ENCODE results near the gene LRWD1.
A peak's percentile ranks its signal among the peaks of the same experiment; 100 is the strongest.

LRWD1 gene

DNA sequence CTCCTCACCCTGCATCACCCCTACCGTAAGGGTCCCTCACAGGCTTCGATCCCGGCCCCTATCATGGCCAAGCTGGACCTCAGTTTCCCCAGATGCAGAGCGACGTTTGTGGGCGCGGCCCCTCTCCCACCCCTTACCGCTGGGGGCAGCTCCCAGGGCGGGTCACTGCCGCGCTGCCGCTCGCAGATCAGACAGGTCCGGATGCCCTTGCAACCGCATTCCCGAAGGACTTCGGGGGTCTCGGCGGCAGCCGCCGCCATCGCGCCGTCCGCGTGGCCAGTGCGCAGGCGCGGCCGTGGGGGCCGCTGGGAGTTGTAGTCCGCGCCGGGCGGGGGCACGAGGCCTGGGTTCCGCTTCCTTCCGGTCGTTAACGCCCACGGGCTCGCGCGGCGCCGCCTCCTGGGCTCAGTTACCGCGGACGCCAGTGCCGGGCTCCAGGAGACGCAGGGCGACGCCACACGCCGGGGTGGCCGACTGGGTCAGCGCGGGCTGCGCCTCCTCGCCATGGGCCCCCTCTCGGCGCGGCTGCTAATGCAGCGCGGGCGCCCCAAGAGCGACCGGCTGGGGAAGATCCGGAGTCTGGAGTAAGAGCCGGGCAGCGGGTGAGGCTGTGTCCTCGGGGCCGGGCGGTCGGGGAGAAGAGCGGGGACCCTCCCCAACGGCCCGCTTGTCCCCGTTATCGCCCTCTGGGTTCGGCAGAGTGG is at the start of gene LRWD1, which contains the start of gene ALKBH4:
TSS of gene LRWD1 (plus strand) at position 408 of the 704 bp plus-strand sequence. CDS start at position 505, 97 bp downstream.
TSS of gene ALKBH4 (minus strand) at position 287 of the 704 bp plus-strand sequence. CDS start at position 260, 27 bp downstream.
- no peaks in the 10 kb centered on the region for H3K27me3 Mint-ChIP-seq (ENCODE audit: low read depth)
- H3K4me3 Mint-ChIP-seq: peak within 1 kb of the TSS; percentile 92
- H3K36me3 Mint-ChIP-seq (ENCODE audit: low read depth): peaks cover 6% of the 10 kb centered on the region
- H3K4me1 Mint-ChIP-seq (ENCODE audit: low read depth): peaks cover 20% of the 10 kb centered on the region
- peak within 1 kb of the TSS; percentile 82 for H3K27ac Mint-ChIP-seq
- H3K9me3 Mint-ChIP-seq: no peaks in the 10 kb centered on the region

DNA sequence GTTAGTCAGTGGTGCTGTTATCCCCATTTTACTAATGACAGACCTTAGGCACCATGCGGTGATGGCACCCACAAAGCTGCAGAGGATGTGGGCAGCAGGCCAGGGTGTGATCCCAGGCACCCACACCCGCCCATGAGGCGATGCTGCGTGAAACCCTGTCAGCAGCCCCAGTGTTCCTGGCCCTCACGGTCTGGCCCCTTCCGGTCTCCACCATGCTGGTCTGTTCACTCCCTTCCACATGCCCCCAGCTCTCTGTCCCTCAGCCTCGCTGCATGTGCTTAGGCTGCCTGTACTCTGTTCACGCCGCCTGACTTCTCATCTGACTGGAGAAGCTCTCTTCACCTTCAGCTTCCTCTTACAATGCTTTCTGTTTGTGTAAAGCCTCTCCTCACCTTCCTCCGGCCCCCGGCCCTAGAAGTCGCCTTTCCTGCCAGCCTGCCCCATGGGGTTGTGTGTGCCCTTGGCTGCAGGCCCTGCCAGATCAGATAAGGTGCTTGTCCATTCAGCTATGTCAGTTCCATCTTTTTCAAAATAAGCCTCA is 49.0 kb upstream of the LRWD1 start:
- peaks cover 57% of the 10 kb centered on the region for H3K4me1 Mint-ChIP-seq (ENCODE audit: low read depth)
- no peaks in the 10 kb centered on the region for H3K27me3 Mint-ChIP-seq (ENCODE audit: low read depth)
- H3K36me3 Mint-ChIP-seq (ENCODE audit: low read depth): peaks cover 38% of the 10 kb centered on the region
- peak overlapping the region; percentile 82 for H3K4me3 Mint-ChIP-seq
- H3K27ac Mint-ChIP-seq: peak overlapping the region; percentile 99
- H3K9me3 Mint-ChIP-seq: no peaks in the 10 kb centered on the region

DNA sequence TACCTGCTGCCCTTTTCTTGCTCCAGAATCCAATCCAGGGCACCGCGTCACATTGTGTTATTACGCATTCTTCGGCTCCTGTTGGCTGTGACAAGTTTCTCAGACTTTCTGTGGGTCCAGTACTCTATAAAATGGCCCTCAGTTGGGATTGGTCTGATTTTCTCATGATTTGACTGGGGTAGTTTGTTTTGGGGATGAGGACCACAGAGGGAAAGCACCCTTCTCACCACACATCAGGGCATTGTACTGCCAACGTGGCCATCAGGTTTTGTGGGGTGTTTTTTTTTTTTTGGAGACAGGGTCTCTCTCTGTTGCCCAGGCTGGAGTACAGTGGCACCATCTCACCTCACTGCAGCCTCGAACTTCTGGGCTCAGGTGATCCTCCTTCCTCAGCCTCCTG is 48.4 kb upstream of the LRWD1 start:
- no peaks in the 10 kb centered on the region for H3K27me3 Mint-ChIP-seq (ENCODE audit: low read depth)
- H3K4me1 Mint-ChIP-seq (ENCODE audit: low read depth): peaks cover 62% of the 10 kb centered on the region
- peak overlapping the region; percentile 99 for H3K27ac Mint-ChIP-seq
- H3K4me3 Mint-ChIP-seq: peak overlapping the region; percentile 82
- peaks cover 43% of the 10 kb centered on the region for H3K36me3 Mint-ChIP-seq (ENCODE audit: low read depth)
- H3K9me3 Mint-ChIP-seq: no peaks in the 10 kb centered on the region

- no peaks in the 10 kb centered on the region for H3K27me3 Mint-ChIP-seq (ENCODE audit: low read depth)
- peaks cover 62% of the 10 kb centered on the region for H3K4me1 Mint-ChIP-seq (ENCODE audit: low read depth)
- peak overlapping the region; percentile 99 for H3K27ac Mint-ChIP-seq
- H3K9me3 Mint-ChIP-seq: no peaks in the 10 kb centered on the region
- peak overlapping the region; percentile 53 for H3K4me3 Mint-ChIP-seq
- H3K36me3 Mint-ChIP-seq (ENCODE audit: low read depth): peaks cover 37% of the 10 kb centered on the region
These were observed 47.7 kb upstream of the LRWD1 start for GRCh38 chr7:102417105-102417504.

GRCh38 chr7:102418592-102418991 is 46.2 kb upstream of the LRWD1 start:
- Mint-ChIP-seq H3K36me3 (ENCODE audit: low read depth) (peaks cover 36% of the 10 kb centered on the region), H3K4me1 (ENCODE audit: low read depth) (peaks cover 57% of the 10 kb centered on the region), H3K27me3 (ENCODE audit: low read depth) (no peaks in the 10 kb centered on the region), H3K4me3 (peak overlapping the region; percentile 17), H3K27ac (peak overlapping the region; percentile 76), H3K9me3 (no peaks in the 10 kb centered on the region)

GRCh38 chr7:102421706-102422240 is 43.0 kb upstream of the LRWD1 start:
- Mint-ChIP-seq H3K4me1 (ENCODE audit: low read depth) (peaks cover 59% of the 10 kb centered on the region), H3K27me3 (ENCODE audit: low read depth) (no peaks in the 10 kb centered on the region), H3K36me3 (ENCODE audit: low read depth) (peaks cover 45% of the 10 kb centered on the region), H3K27ac (no peak overlapping the region), H3K4me3 (no peak overlapping the region), H3K9me3 (no peaks in the 10 kb centered on the region)

DNA sequence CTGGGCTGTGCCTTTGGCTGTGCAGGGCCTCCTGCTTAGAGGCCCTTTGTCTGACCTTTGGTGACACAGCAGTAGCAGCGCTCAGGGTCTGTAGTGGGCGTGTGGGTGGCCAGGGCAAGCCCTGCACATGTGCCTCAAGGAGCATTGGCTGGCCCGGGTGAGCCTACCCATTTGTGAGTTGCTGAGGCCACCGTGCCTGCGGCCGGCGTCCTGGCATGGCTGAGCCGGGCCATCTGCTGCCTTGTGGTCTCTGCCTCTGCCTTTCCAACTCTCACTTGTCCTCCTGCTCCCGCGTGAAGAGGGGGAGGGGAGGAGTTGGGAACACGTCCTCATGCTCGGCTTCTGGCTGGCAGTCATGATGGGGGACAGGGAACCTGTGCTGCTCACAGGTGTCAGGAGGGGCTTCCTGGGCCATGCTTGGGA is 40.6 kb upstream of the LRWD1 start:
- peaks cover 42% of the 10 kb centered on the region for H3K36me3 Mint-ChIP-seq (ENCODE audit: low read depth)
- H3K4me1 Mint-ChIP-seq (ENCODE audit: low read depth): peaks cover 58% of the 10 kb centered on the region
- H3K27ac Mint-ChIP-seq: peak overlapping the region; percentile 100
- no peaks in the 10 kb centered on the region for H3K9me3 Mint-ChIP-seq
- H3K4me3 Mint-ChIP-seq: peak overlapping the region; percentile 19
- no peaks in the 10 kb centered on the region for H3K27me3 Mint-ChIP-seq (ENCODE audit: low read depth)

DNA sequence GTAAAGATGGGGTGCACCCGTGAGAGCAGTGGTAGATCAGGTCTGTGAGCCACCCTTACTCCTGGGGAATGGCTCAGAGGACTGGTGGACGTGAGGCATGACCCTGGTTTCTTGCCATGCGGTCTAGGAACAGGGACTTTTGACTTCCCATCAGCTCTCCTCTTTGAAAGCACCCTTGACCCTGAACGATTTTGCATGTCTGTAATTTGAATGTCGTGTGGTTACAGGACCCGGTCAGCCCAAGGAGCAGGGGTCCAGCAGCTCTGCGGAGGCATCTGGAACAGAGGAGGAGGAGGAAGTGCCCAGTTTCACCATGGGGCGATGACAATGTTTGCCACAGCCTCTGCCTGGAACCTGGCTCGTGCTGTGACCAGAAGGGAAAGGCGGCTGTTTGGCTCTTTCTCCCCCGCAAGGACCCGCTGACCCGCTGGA is 40.0 kb upstream of the LRWD1 start:
- Mint-ChIP-seq H3K4me1 (ENCODE audit: low read depth) (peaks cover 61% of the 10 kb centered on the region), H3K27me3 (ENCODE audit: low read depth) (no peaks in the 10 kb centered on the region), H3K9me3 (no peaks in the 10 kb centered on the region), H3K27ac (peak overlapping the region; percentile 100), H3K4me3 (peak overlapping the region; percentile 59), H3K36me3 (ENCODE audit: low read depth) (peaks cover 43% of the 10 kb centered on the region)

- H3K27me3 Mint-ChIP-seq (ENCODE audit: low read depth): no peaks in the 10 kb centered on the region
- H3K4me1 Mint-ChIP-seq (ENCODE audit: low read depth): peaks cover 58% of the 10 kb centered on the region
- H3K27ac Mint-ChIP-seq: peak overlapping the region; percentile 100
- H3K9me3 Mint-ChIP-seq: no peaks in the 10 kb centered on the region
- peaks cover 37% of the 10 kb centered on the region for H3K36me3 Mint-ChIP-seq (ENCODE audit: low read depth)
- peak overlapping the region; percentile 87 for H3K4me3 Mint-ChIP-seq
These were observed 39.0 kb upstream of the LRWD1 start for GRCh38 chr7:102425639-102426267.

DNA sequence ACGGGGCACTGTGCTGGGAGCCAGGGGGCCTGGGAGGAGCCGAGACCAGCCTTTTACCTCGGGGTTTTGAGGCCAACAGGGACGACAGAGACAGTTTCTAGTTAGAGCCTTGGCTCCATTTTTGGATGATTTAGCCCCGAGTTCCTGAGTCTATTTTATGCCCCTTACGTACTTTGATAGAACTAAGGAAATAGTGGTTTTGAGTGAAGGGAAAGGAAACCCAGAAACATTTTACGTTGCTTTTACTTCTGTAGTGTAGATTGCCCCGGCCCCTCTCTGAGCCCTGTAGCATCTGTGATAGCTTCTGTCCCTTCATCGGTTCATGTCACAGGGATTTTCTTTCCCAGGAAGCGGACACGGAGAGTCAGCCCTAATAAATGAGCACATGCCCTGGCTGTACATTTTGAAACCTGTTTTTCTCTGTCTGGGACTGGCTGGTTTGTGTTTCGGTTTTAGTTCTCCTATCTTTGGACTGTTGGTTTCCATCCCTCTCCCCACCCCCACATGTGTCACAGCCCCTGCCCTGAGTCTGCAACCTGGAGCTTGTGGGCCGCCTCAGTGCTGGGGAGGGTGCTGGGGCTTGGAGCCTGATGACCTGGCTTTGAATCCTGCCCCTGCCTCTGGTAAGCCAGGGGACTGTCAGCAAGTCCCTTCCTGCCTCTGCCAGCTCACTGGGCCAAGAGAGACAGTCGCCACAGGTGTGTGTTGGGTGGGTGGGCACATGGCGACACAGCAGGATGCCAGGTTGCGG is 38.3 kb upstream of the LRWD1 start:
- Mint-ChIP-seq H3K4me1 (ENCODE audit: low read depth) (peaks cover 57% of the 10 kb centered on the region), H3K27ac (peak overlapping the region; percentile 100), H3K27me3 (ENCODE audit: low read depth) (no peaks in the 10 kb centered on the region), H3K4me3 (peak overlapping the region; percentile 87), H3K9me3 (no peaks in the 10 kb centered on the region), H3K36me3 (ENCODE audit: low read depth) (peaks cover 33% of the 10 kb centered on the region)

GRCh38 chr7:102427019-102427405 is 37.8 kb upstream of the LRWD1 start:
- Mint-ChIP-seq H3K27me3 (ENCODE audit: low read depth) (no peaks in the 10 kb centered on the region), H3K4me1 (ENCODE audit: low read depth) (peaks cover 63% of the 10 kb centered on the region), H3K9me3 (no peaks in the 10 kb centered on the region), H3K36me3 (ENCODE audit: low read depth) (peaks cover 33% of the 10 kb centered on the region), H3K27ac (peak overlapping the region; percentile 100), H3K4me3 (peak overlapping the region; percentile 87)

- Mint-ChIP-seq H3K4me3 (peak overlapping the region; percentile 34), H3K9me3 (no peaks in the 10 kb centered on the region), H3K4me1 (ENCODE audit: low read depth) (peaks cover 64% of the 10 kb centered on the region), H3K36me3 (ENCODE audit: low read depth) (peaks cover 31% of the 10 kb centered on the region), H3K27ac (peak overlapping the region; percentile 96), H3K27me3 (ENCODE audit: low read depth) (no peaks in the 10 kb centered on the region)
These were observed 35.5 kb upstream of the LRWD1 start for GRCh38 chr7:102429141-102429899.

GRCh38 chr7:102431617-102432298 is 33.0 kb upstream of the LRWD1 start:
- Mint-ChIP-seq H3K27me3 (ENCODE audit: low read depth) (no peaks in the 10 kb centered on the region), H3K36me3 (ENCODE audit: low read depth) (peaks cover 13% of the 10 kb centered on the region), H3K4me1 (ENCODE audit: low read depth) (peaks cover 54% of the 10 kb centered on the region), H3K4me3 (peak overlapping the region; percentile 75), H3K9me3 (no peaks in the 10 kb centered on the region), H3K27ac (peak overlapping the region; percentile 96)

All from T-helper 1 cell treated with Interleukin-12 subunit alpha and Interleukin-12 subunit beta and Interleukin-4 antibody, amounts not matched to agents 30 μg/mL and 1 μg/mL, for 36 hours (primary cell).